Measurements from ENCODE around the gene ODF2L.
A peak's percentile ranks its signal among the peaks of the same experiment; 100 is the strongest.

ODF2L gene

DNA sequence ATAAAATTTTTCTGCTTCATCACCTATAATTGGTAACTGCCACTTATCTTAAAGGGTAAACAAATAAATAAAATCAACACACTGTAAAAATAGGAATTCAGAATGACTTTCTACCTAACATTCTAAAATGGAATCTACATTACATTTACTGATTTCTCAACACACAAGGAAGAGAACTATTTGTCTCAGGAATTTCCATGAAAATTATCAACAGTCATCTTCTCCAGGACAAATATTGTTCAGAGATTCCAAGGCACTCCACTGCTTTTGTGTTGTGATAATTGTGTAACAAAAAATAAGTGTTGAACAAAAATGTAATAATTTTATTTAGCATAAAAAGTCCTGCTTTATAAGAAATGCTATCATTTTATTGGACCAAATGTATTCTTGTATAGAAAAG, 7.3 kb downstream of the ODF2L start:
- peaks cover 0 to 2% (median 0%) of the 10 kb centered on the region in 5 experiments for H3K9me3 ChIP-seq (ENCODE audit: control extremely low read depth in 1 of 5, control insufficient read depth in 4 of 5, insufficient read depth in 2 of 5, low read depth in 1 of 5, low read length in 4 of 5)
- peaks cover 0 to 2% (median 0%) of the 10 kb centered on the region in 4 experiments for H3K4me1 ChIP-seq (ENCODE audit: control extremely low read depth in 1 of 4, control insufficient read depth in 4 of 4, insufficient read depth in 4 of 4, low read length in 3 of 4)
- H3K36me3 ChIP-seq (ENCODE audit: control insufficient read depth in 4 of 4, insufficient read depth in 4 of 4, low read length in 3 of 4): no peaks in the 10 kb centered on the region
- ChIA-PET CTCF (no interaction called here), POLR2A (no interaction called here)
- no peak overlapping the region for H3K27ac ChIP-seq (ENCODE audit: insufficient read depth in 1 of 2, low read depth in 1 of 2, low read length in 2 of 2, poor library complexity in 1 of 2, severe bottlenecking in 2 of 2)
- DNase-seq: no peak
- H3K4me3 ChIP-seq (ENCODE audit: control insufficient read depth in 1 of 7, extremely low read depth in 1 of 7, insufficient read depth in 4 of 7, low read depth in 2 of 7, low read length in 6 of 7): no peak overlapping the region
- no peaks in the 10 kb centered on the region for H3K27me3 ChIP-seq (replicated peaks in 2 of 5; ENCODE audit: control insufficient read depth in 4 of 5, insufficient read depth in 5 of 5, low read length in 4 of 5)

DNA sequence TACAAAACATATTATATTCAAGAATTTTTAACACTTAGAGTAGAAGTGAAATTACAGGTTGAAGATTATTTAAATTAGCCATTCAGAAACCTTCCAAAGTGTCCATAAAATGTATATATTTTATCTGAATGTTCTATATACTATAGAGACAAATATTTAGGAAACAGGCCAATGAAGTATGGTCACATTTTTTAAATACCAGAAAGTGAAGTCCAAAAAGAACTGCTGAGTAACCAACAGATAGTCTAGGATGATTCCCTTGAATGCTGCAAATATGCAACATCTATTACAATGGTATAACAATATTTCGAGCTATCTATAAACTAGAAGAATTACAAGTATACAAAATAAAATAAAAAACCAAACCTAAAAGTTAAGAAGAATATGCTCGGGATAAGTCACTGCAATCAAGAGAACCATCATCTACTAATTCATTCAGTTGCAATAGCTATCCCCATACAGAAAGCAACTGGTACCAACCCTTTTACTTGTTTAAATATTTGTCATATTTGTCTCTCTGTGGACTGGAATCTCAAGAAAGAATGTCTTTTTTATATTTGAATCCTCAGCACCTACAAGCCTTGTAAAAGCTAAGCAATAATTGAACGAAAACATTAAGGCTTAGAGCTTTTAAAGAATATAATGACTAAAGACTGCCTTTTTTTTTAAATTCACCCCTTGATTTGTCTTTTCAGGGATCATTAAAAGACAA, 8.1 kb downstream of the ODF2L start:
- Histone ChIP-seq H3K4me3 (ENCODE audit: control insufficient read depth in 1 of 7, extremely low read depth in 1 of 7, insufficient read depth in 4 of 7, low read depth in 2 of 7, low read length in 6 of 7) (no peak overlapping the region), H3K9me3 (ENCODE audit: control extremely low read depth in 1 of 5, control insufficient read depth in 4 of 5, insufficient read depth in 2 of 5, low read depth in 1 of 5, low read length in 4 of 5) (peaks cover 0 to 2% (median 0%) of the 10 kb centered on the region in 5 experiments), H3K27ac (ENCODE audit: insufficient read depth in 1 of 2, low read depth in 1 of 2, low read length in 2 of 2, poor library complexity in 1 of 2, severe bottlenecking in 2 of 2) (no peak overlapping the region), H3K36me3 (ENCODE audit: control insufficient read depth in 4 of 4, insufficient read depth in 4 of 4, low read length in 3 of 4) (no peaks in the 10 kb centered on the region), H3K27me3 (replicated peaks in 2 of 5; ENCODE audit: control insufficient read depth in 4 of 5, insufficient read depth in 5 of 5, low read length in 4 of 5) (no peaks in the 10 kb centered on the region), H3K4me1 (ENCODE audit: control extremely low read depth in 1 of 4, control insufficient read depth in 4 of 4, insufficient read depth in 4 of 4, low read length in 3 of 4) (peaks cover 0 to 2% (median 0%) of the 10 kb centered on the region in 4 experiments)
- CTCF ChIA-PET: interaction anchor here (0.8 to 1.8 kb wide), 3 partner anchors 114 to 698 kb away, joined by 3 to 5 read pairs (median 3); no protein-coding TSS in a partner anchor
- no peak for DNase-seq
- POLR2A ChIA-PET: no interaction called here
- no CpG with 5 or more reads among the region's 3 CpGs for WGBS (ENCODE audit: insufficient coverage)

DNA sequence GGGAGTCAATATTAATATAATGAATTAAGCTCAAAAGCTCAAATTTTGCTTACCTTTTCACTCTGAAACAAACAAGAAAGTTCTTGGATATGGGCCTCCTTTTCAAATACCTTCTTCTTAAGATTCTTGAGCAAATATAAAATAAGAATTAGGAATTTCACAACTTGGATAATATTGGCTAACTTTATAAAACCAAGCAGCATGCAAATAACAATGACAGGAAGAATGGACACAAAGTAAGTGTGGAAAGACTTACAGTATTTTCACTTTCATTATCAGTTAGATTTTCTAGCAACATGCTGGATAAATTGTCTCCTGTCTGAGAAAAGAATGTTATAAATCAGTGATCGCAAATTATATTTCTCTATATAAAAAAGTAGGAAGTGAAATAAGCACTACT, 13.2 kb downstream of the ODF2L start:
- peak; percentile 2 to 29 (median 18) for DNase-seq
- H3K9me3 ChIP-seq (ENCODE audit: control extremely low read depth in 1 of 5, control insufficient read depth in 4 of 5, insufficient read depth in 2 of 5, low read depth in 1 of 5, low read length in 4 of 5): peaks cover 0 to under 1% (median 0%) of the 10 kb centered on the region in 5 experiments
- no CpG with 5 or more reads among the region's 1 CpG for WGBS (ENCODE audit: insufficient coverage)
- peak overlapping the region in 5 of 7 experiments; percentile 14 to 62 (median 40) for H3K4me3 ChIP-seq (ENCODE audit: control insufficient read depth in 1 of 7, extremely low read depth in 1 of 7, insufficient read depth in 4 of 7, low read depth in 2 of 7, low read length in 6 of 7)
- H3K36me3 ChIP-seq (ENCODE audit: control insufficient read depth in 4 of 4, insufficient read depth in 4 of 4, low read length in 3 of 4): peaks cover under 1 to 11% (median 5%) of the 10 kb centered on the region in 4 experiments
- CTCF ChIA-PET: interaction anchor here (1.1 to 2.8 kb wide), 3 partner anchors 9 to 90 kb away, joined by 3 to 8 read pairs (median 3); partner anchors contain the start of gene ODF2L
- H3K4me1 ChIP-seq (ENCODE audit: control extremely low read depth in 1 of 4, control insufficient read depth in 4 of 4, insufficient read depth in 4 of 4, low read length in 3 of 4): peaks cover 0 to 4% (median 4%) of the 10 kb centered on the region in 4 experiments
- no peaks in the 10 kb centered on the region for H3K27me3 ChIP-seq (replicated peaks in 2 of 5; ENCODE audit: control insufficient read depth in 4 of 5, insufficient read depth in 5 of 5, low read length in 4 of 5)
- POLR2A ChIA-PET: interaction anchor here (1.2 kb wide), 1 partner anchor 322 kb away, joined by 3 read pairs; no protein-coding TSS in a partner anchor
- H3K27ac ChIP-seq (ENCODE audit: insufficient read depth in 1 of 2, low read depth in 1 of 2, low read length in 2 of 2, poor library complexity in 1 of 2, severe bottlenecking in 2 of 2): peak overlapping the region in 1 of 2 experiments; percentile 28

DNA sequence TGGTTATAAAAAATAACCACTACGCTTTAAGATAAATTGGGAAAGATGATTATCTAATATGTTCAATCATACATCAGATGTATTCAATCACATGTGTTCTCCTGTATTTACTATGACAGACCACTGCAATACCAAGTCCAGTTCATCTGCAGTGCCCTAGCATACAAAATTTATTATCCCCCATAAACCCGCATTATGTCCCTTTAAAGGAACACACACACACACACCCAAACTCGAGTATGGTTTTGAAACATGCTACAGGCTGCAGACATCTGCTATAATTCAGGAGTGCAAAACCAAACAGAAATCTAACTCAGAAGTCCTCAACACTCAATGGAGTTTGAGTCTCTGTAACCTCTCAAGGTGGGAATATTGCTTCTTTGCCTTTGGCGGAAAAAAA, 14.9 kb downstream of the ODF2L start:
- H3K9me3 ChIP-seq (ENCODE audit: control extremely low read depth in 1 of 5, control insufficient read depth in 4 of 5, insufficient read depth in 2 of 5, low read depth in 1 of 5, low read length in 4 of 5): peaks cover 0 to 10% (median 8%) of the 10 kb centered on the region in 5 experiments
- CTCF ChIA-PET: no interaction called here
- WGBS (ENCODE audit: insufficient coverage): 83% methylated on average over 2 of the region's 4 CpGs
- POLR2A ChIA-PET: no interaction called here
- H3K27me3 ChIP-seq (replicated peaks in 2 of 5; ENCODE audit: control insufficient read depth in 4 of 5, insufficient read depth in 5 of 5, low read length in 4 of 5): no peaks in the 10 kb centered on the region
- no peak overlapping the region for H3K4me3 ChIP-seq (ENCODE audit: control insufficient read depth in 1 of 7, extremely low read depth in 1 of 7, insufficient read depth in 4 of 7, low read depth in 2 of 7, low read length in 6 of 7)
- peaks cover 2 to 25% (median 10%) of the 10 kb centered on the region in 4 experiments for H3K36me3 ChIP-seq (ENCODE audit: control insufficient read depth in 4 of 4, insufficient read depth in 4 of 4, low read length in 3 of 4)
- H3K4me1 ChIP-seq (ENCODE audit: control extremely low read depth in 1 of 4, control insufficient read depth in 4 of 4, insufficient read depth in 4 of 4, low read length in 3 of 4): peaks cover 0 to 4% (median 4%) of the 10 kb centered on the region in 4 experiments
- no peak overlapping the region for H3K27ac ChIP-seq (ENCODE audit: insufficient read depth in 1 of 2, low read depth in 1 of 2, low read length in 2 of 2, poor library complexity in 1 of 2, severe bottlenecking in 2 of 2)
- no peak for DNase-seq

DNA sequence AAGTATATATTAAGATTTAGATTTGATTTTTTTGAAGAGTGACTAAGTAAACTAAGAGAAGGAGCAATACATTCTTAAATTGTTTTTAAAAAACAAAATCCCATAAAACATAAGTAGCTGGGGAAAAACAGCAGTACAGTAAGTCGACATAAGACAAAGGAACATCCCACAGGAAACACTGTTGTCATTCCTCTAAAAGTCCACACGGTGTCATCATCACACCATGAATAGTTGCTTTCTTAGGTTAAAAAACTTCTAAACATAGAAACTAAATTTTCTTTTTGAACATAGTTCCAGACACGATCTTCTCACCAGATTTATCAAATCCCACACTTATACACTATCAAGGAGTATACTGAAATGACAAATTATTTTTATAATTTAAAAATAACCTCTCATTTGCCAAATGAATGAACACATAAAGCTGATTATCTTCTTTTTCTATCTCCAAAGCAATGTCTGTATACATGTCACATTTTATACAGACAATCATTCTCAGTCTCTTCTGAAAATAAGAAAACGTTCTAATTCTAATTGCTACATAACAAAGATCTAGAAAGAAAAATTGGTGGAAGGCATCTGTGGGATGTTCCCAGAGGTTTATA, 15.8 kb downstream of the ODF2L start:
- 0% methylated on average over 1 of the region's 4 CpGs for WGBS (ENCODE audit: insufficient coverage)
- Histone ChIP-seq H3K36me3 (ENCODE audit: control insufficient read depth in 4 of 4, insufficient read depth in 4 of 4, low read length in 3 of 4) (peaks cover 2 to 29% (median 12%) of the 10 kb centered on the region in 4 experiments), H3K9me3 (ENCODE audit: control extremely low read depth in 1 of 5, control insufficient read depth in 4 of 5, insufficient read depth in 2 of 5, low read depth in 1 of 5, low read length in 4 of 5) (peaks cover 0 to 10% (median 8%) of the 10 kb centered on the region in 5 experiments), H3K4me3 (ENCODE audit: control insufficient read depth in 1 of 7, extremely low read depth in 1 of 7, insufficient read depth in 4 of 7, low read depth in 2 of 7, low read length in 6 of 7) (no peak overlapping the region), H3K27ac (ENCODE audit: insufficient read depth in 1 of 2, low read depth in 1 of 2, low read length in 2 of 2, poor library complexity in 1 of 2, severe bottlenecking in 2 of 2) (no peak overlapping the region), H3K4me1 (ENCODE audit: control extremely low read depth in 1 of 4, control insufficient read depth in 4 of 4, insufficient read depth in 4 of 4, low read length in 3 of 4) (peaks cover 0 to 4% (median 4%) of the 10 kb centered on the region in 4 experiments), H3K27me3 (replicated peaks in 2 of 5; ENCODE audit: control insufficient read depth in 4 of 5, insufficient read depth in 5 of 5, low read length in 4 of 5) (no peaks in the 10 kb centered on the region)
- ChIA-PET CTCF (interaction anchor here (0.7 to 2.7 kb wide), 20 partner anchors 14 to 587 kb away, joined by 3 to 17 read pairs (median 4); partner anchors contain the start of gene SH3GLB1), POLR2A (no interaction called here)
- peak; percentile 74 to 85 (median 82) for DNase-seq

DNA sequence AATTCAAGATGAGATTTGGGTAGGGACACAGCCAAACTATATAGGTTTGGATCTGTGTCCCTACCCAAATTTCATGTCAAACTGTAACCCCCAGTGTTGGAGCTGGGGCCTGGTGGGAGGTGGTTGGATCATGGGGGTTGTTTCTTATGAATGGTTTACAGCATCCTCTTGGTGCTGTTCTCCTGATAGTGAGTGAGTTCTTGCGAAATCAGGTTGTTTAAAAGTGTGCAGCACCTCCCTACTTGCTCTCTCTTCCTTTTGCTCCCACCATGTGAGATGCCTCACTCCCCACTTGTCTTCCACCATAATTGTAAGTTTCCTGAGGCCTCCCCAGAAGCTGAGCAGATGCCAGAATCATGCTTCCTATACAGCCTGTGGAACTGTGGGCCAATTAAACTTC, 17.3 kb downstream of the ODF2L start:
- no peak for DNase-seq
- Histone ChIP-seq H3K4me3 (ENCODE audit: control insufficient read depth in 1 of 7, extremely low read depth in 1 of 7, insufficient read depth in 4 of 7, low read depth in 2 of 7, low read length in 6 of 7) (no peak overlapping the region), H3K36me3 (ENCODE audit: control insufficient read depth in 4 of 4, insufficient read depth in 4 of 4, low read length in 3 of 4) (peaks cover 8 to 36% (median 14%) of the 10 kb centered on the region in 4 experiments), H3K4me1 (ENCODE audit: control extremely low read depth in 1 of 4, control insufficient read depth in 4 of 4, insufficient read depth in 4 of 4, low read length in 3 of 4) (peaks cover 0 to 4% (median 4%) of the 10 kb centered on the region in 4 experiments), H3K27ac (ENCODE audit: insufficient read depth in 1 of 2, low read depth in 1 of 2, low read length in 2 of 2, poor library complexity in 1 of 2, severe bottlenecking in 2 of 2) (no peak overlapping the region), H3K9me3 (ENCODE audit: control extremely low read depth in 1 of 5, control insufficient read depth in 4 of 5, insufficient read depth in 2 of 5, low read depth in 1 of 5, low read length in 4 of 5) (peaks cover 0 to 10% (median 8%) of the 10 kb centered on the region in 5 experiments), H3K27me3 (replicated peaks in 2 of 5; ENCODE audit: control insufficient read depth in 4 of 5, insufficient read depth in 5 of 5, low read length in 4 of 5) (no peaks in the 10 kb centered on the region)
- POLR2A ChIA-PET: no interaction called here
- WGBS (ENCODE audit: insufficient coverage): 100% methylated on average over 1 of the region's 1 CpG
- CTCF ChIA-PET: interaction anchor here (1.3 to 2.7 kb wide), 4 partner anchors 15 to 308 kb away, joined by 3 to 14 read pairs (median 6); no protein-coding TSS in a partner anchor

DNA sequence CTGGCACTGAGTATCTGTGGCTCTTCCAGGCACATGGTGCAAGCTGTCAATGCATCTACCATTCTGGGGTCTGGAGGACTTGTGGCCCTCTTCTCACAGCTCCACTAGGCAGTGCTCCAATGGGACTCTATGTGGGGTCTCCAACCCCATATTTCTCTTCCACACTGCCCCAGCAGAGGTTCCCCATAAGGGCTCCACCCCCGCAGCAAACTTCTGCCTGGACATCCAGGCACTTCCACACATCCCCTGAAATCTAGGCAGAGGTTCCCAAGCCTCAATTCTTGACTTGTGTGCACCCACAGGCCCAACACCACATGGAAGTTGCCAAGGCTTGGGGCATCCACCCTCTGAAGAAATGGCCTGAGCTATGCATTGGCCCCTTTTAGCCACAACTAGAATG, 18.8 kb downstream of the ODF2L start:
- Histone ChIP-seq H3K4me1 (ENCODE audit: control extremely low read depth in 1 of 4, control insufficient read depth in 4 of 4, insufficient read depth in 4 of 4, low read length in 3 of 4) (peaks cover 0 to 3% (median 1%) of the 10 kb centered on the region in 4 experiments), H3K9me3 (ENCODE audit: control extremely low read depth in 1 of 5, control insufficient read depth in 4 of 5, insufficient read depth in 2 of 5, low read depth in 1 of 5, low read length in 4 of 5) (peaks cover 0 to 10% (median 8%) of the 10 kb centered on the region in 5 experiments), H3K27me3 (replicated peaks in 2 of 5; ENCODE audit: control insufficient read depth in 4 of 5, insufficient read depth in 5 of 5, low read length in 4 of 5) (no peaks in the 10 kb centered on the region), H3K4me3 (ENCODE audit: control insufficient read depth in 1 of 7, extremely low read depth in 1 of 7, insufficient read depth in 4 of 7, low read depth in 2 of 7, low read length in 6 of 7) (no peak overlapping the region), H3K27ac (ENCODE audit: insufficient read depth in 1 of 2, low read depth in 1 of 2, low read length in 2 of 2, poor library complexity in 1 of 2, severe bottlenecking in 2 of 2) (no peak overlapping the region), H3K36me3 (ENCODE audit: control insufficient read depth in 4 of 4, insufficient read depth in 4 of 4, low read length in 3 of 4) (peaks cover 8 to 42% (median 18%) of the 10 kb centered on the region in 4 experiments)
- peak in 1 of 3 donors; percentile 18 for DNase-seq
- WGBS (ENCODE audit: insufficient coverage): no CpG with 5 or more reads among the region's 1 CpG
- CTCF ChIA-PET: no interaction called here
- POLR2A ChIA-PET: no interaction called here

Data from common myeloid progenitor, CD34-positive (primary cell).